DMS 273 (cell line): ENCODE measurements around the gene ALG12.

Source experiments
- DNase-seq: peaks from one replicate; lab custom pipeline; 2025; ENCODE audit not compliant: unreplicated experiment; lab: John Stamatoyannopoulos, UW

The ALG12 gene

GRCh38 chr22:49958366-49958921 is 40.2 kb upstream of the ALG12 start:
- no peak for DNase-seq

GRCh38 chr22:49957826-49958365 is 39.7 kb upstream of the ALG12 start:
- no peak for DNase-seq

DNA sequence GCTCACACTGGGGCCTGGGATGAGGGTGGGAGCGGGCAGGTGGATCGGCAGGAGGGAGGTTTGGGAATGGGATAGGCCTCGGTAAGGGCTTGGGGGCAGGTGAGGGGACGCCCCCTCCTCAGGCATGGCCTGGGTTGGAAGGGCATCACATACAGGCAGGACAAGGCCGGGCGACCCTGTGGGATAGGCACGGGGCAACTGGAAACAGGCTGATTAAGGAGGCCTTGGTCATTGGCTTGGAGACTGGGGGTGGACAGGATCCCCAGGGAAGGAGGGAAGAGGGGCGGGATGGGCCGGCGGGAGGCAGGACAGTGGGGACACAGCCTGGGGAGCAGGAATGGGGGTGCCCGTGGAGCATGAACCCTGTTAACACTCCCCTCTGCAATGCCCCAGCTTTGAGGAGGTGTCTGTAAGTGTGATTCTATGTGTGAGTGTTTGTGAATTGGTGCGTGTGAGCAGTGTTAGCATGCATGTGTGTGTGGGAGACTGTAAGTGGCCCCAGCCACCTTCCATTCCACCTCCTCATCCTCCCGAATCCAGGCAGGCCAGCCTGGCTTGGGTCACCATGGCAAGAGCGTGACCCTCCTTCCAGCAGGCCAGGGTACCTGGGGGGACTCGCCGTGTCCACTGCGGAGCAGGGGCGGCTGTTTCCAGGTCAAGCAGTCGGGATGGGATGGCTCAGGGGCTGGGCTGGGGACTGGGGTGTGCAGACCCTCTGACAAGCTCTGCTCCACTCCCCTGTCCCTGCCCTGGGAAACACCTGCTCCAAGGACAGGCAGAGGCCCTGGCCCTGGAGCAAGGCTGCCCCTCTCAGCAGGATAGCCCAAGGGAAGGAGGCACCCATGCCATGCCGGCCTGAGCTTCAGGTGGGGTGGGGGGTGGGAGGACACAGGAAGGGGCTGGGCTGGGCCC is 38.9 kb upstream of the ALG12 start:
- no peak for DNase-seq

- DNase-seq = no peak
Measured at GRCh38 chr22:49956418-49956770, 38.2 kb upstream of the ALG12 start.

DNA sequence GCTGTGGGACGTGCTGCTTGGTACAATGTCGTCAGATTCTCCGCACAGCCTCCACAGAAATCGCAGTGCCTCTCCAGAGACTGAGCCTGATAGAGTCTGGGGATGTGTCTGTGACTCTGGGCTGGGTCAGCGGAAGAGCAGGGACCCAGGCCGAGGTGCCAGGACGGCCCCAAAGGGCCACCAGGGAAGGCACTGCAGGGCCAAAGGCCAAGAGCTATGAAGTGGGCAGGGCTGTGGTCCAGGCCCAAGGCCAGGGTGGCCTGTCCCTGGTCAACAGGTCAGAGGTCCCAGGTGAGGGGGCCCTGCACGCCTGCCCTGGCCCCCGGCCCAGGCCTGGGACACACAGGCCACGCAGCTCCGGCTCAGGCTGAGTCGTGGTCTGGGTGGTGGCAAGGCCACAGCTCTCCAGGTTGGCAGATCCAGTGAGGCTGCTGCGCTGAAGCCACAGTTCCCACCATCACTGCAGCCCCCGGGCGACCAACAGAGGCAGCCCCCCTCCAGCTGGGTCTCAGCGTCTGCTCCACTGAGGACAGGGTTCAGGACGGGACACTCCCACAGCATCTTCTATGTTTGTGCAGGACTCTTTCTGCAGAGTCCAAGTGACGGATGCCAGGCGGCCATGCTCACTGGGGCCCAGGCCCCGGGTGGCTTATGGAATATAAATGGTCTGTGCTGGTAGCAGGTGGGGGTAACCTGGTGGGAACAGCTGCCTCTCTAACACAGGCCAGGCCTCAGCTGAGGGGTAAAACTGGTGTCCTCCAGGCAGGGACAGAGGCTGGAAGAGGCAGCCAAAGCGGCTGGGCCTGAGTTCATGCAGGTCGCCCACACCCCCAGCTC is 37.6 kb upstream of the ALG12 start:
- no peak for DNase-seq

GRCh38 chr22:49954991-49955580 is 36.8 kb upstream of the ALG12 start:
- no peak for DNase-seq

GRCh38 chr22:49954354-49954753 is 36.1 kb upstream of the ALG12 start:
- no peak for DNase-seq

- no peak for DNase-seq
Measured at GRCh38 chr22:49953680-49954344, 35.6 kb upstream of the ALG12 start.

- no peak for DNase-seq
Measured at GRCh38 chr22:49953027-49953679, 34.9 kb upstream of the ALG12 start.

GRCh38 chr22:49951986-49952896 is 34.0 kb upstream of the ALG12 start:
- DNase-seq = no peak

DNA sequence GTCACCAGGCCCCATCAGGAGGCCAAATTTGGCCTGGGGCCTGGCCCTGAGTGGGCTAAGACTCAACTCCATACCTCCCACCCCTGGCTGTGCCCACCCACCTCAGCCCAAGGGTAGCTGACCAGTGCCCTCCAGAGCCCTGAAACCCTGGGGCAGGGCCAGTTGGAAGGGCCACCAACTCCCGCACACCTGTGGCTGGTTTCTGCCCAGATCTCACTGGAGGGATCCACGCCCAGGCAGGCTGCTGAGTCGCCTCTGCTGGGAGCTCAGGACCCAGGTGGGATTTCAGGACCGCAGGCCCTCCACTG is 33.4 kb upstream of the ALG12 start:
- DNase-seq = no peak

DNA sequence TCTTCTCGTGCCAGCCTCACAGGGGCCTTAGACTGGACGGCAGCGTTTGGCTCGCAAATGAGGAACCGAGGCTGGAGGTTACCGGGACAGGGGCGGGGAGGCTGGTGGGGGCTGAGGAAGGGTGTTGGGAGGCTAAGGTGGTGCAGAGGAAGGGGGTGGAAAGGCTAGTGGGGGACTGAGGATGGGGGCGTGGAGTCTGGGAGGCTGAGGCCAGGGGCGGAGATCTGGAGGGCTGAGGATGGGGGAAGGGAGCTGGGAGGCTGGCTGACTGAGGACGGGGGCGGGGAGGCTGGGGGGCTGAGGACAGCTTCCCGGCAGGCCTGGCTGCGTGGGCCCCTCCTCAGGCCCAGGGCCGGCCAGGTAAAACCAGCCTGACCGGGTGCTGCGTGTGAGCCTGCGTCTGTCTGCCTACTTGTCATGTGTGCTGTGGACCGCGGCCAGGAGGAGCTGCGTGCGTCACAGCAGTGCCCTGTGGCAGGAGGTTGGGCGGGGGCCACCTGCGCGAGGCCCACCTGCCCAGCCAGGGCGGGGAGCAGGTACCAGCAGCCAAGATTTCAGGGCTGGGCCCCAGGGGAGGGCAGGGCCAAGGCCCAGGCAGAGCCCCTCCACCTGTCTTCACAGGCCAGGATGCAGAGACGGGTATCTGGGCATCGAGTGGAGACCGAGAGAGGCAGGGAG is 32.9 kb upstream of the ALG12 start:
- no peak for DNase-seq

- no peak for DNase-seq
Measured at GRCh38 chr22:49950396-49950994, 32.3 kb upstream of the ALG12 start.

- no peak for DNase-seq
Measured at GRCh38 chr22:49949914-49950292, 31.7 kb upstream of the ALG12 start.

DNA sequence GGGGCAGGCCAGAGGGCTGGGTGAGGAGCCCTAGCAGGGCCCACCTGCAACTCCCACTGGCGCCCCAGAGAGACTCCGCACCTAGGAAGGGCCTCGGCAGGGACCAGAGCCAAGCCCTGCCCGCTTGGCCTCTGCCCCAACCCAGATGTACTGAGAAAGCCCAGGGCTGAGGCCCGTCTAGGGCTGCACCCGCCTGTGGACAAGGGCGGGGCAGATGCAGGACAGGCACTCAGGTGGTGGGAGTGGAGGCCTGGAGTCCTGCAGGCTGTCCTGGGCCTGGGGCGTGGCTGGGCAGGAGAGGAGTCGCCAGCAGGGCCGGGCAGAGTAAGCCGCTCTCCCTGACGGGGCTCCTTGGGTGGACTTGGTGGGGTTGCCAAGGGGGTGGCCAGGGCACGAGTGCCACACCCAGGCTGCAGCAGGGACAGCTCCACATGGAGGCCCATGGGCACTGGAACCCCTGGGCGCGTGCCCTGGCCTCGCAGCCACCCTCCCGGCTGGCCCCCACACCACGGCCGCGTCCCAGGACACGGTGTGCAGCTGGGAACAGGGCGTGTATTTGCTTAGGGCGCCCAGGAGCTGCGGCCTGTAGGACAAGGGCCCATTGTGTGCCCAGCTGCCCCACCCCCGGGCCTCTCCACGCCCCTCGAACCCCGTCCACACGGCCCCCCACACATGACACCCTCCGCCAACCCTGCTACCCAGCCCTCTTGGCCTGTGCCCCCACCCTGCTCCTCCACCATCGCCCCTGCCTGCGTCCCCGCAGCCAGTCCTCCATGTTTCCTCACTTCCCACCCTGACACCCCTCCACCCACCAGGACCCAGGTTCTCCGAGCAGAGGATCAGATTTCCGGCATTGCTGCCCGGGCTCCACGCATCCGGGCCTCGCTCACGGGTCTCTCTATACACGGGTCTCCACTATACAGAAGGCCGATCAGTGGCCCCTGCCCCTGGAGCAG is 31.0 kb upstream of the ALG12 start:
- no peak for DNase-seq

DNA sequence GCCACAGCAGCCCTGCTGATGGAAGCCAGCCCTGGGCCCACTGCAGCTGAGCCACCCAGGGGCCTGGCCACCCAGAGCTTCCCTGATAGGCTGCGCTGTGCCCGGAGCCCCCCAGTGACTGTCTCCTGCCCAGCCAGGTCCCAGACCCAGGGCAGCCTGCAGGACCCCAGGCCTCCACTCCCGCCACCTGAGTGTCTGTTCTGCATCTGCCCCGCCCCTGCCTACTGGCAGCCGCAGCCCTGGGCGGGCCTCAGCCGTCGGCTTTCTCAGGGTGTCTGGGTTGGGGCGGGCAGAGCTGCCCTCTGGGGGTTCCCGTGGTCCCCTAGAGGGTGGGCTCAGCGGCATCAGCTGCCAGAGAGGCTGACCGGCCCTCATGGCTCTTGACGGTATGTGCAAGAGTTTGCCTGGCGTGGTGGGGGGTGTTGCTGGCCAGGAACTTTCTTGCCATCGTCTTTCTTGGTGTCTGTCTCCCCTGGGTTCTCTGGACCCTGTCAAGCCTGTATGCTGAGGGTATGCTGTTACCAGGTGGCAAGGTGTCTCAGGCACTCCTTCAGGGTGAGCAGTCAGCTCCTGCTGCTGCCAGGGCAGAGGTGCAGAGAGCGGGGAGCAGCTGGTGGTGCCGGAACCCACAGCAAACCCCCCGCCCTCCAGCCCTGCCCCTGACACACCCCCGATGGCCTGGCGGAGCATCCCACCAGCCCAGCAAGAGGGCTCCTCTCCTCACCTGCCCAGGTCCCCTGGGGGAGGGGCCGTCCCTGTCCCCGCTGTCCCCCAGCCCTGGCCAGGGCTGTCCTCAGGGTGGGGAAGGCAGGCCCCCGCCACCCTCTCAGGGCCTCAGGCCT is 30.1 kb upstream of the ALG12 start:
- DNase-seq = no peak

GRCh38 chr22:49947296-49947622 is 29.0 kb upstream of the ALG12 start:
- DNase-seq = no peak
